Thyroid gland (tissue), 4 donors: ENCODE measurements around the gene PFN3. TPM values are rescaled to one million over a fixed set of nuclear protein-coding genes. Genes with fewer than 3 reads are reported as not detected.
A peak's percentile ranks its signal among the peaks of the same experiment; 100 is the strongest.

ENCODE experiments used
- DNase-seq, 2 donors: peaks; one replicate each; pipeline ENCODE4 v3.0.0-alpha.2; 2019
- H3K27ac ChIP-seq, 3 donors: fragments of 200-600 bp; sonication (generic); 1 replicate in 2 of 3; 2 replicates in 1 of 3; pipeline ENCODE4 v1.5.1; 2016 to 2019; ENCODE audit warnings: mild to moderate bottlenecking in 1 of 3, moderate library complexity in 1 of 3
- H3K27me3 ChIP-seq: fragments of 200-600 bp; sonication (generic); one replicate; pipeline ENCODE4 v1.5.1; 2019
- H3K36me3 ChIP-seq, 2 donors: fragments of 200-600 bp; sonication (generic); one replicate each; pipeline ENCODE4 v1.5.1; 2016 to 2019
- H3K4me1 ChIP-seq, 2 donors: fragments of 200-600 bp; sonication (generic); one replicate each; pipeline ENCODE4 v1.5.1; 2017 to 2019
- H3K4me3 ChIP-seq, 3 donors: fragments of 200-600 bp; sonication (generic); replicated peaks in 1 of 3; 1 replicate in 2 of 3; 2 replicates in 1 of 3; pipeline ENCODE4 v1.5.1; 2016; ENCODE audit warnings: mild to moderate bottlenecking in 1 of 3
- H3K9me3 ChIP-seq: fragments of 200-600 bp; sonication (generic); one replicate; pipeline ENCODE4 v1.5.1; 2017
- CTCF ChIP-seq, 6 experiments: fragments of 200-600 bp in 3 of 6; fragments of 450-650 bp in 3 of 6; sonication (generic) in 3 of 6; IDR thresholded peaks; one replicate each; pipeline ENCODE4 v1.5.1; 2016 to 2019; ENCODE audit warnings: antibody characterized with exemption in 6 of 6, mild to moderate bottlenecking in 2 of 6, inconsistent platforms in 1 of 6, moderate library complexity in 1 of 6
- POLR2A ChIP-seq, 2 donors: fragments of 450-650 bp; IDR thresholded peaks; one replicate each; pipeline ENCODE4 v1.6.1; 2017; ENCODE audit warnings: antibody characterized with exemption in 2 of 2, mild to moderate bottlenecking in 2 of 2, moderate library complexity in 1 of 2
- WGBS, 2 donors: methylation state at CpG; one replicate each; pipeline ENCODE4 v1.1.5; 2017; 5-methylcytosine and 5-hydroxymethylcytosine counted together
- intact Hi-C: fragments of 100-400 bp; cut with DNase I; formaldehyde crosslinking; loops from one replicate; pipeline ENCODE4 v1.15.1; 2023
- total RNA-seq, 4 donors: library from RNA; depleted of rRNA; stranded (reverse); fragments of >200 nt; gene quantifications; one replicate each; pipeline ENCODE4 v1.2.3, GENCODE V29; 2016

PFN3 gene
- total RNA-seq: not detected

DNA sequence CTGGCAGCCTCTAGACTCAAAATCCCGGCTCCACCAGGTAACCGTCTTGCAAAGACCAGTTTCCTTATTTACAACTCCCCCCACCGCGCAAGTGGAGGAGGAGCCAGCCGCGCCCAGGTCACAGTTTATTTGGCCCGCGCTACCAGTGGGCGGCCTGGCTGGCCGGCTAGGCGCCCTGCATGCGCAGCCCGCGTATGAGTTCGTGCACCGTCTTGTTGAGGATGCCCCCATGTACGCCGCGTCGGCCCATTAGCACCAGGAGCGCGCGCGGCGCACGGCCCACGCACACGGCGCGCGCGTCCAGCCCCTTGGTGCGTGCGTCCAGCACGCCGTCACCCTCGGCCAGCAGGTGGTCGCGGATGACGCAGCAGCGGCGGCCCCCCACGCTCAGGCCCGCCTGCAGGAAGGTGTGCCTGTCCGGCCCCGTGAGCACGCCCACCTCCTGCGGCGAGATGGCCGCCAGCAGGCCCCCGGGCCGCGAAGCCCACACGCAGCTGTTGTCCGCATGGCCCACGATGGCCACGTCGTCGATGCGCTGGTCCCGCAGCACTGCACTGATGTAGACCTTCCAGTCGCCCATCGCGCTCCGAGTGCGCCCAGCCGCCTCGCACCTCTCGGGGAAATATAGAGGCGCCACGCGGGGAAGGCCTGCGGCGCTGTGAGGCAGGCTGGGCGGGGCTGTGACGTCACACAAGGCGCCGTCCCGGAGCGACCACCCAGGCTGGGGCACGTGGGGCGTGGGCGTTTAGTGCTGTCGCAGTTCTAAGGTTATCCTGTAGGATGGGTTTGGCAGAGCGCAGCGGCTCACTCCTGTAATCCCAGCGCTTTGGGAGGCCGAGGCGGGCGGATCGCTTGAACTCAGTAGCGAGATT, at the start of gene PFN3:
Gene PFN3, minus strand, starts transcription at position 665 of the 872 bp plus-strand sequence. Its CDS starts 85 bp downstream, at position 580.
- 17 to 18% methylated on average over 16 to 53 of the region's 92 CpGs for WGBS, 2 donors
- no peak for TF ChIP-seq POLR2A (IDR thresholded peaks at IDR 0.05)
- no peak for TF ChIP-seq CTCF (IDR thresholded peaks at IDR 0.05)
- H3K4me1 ChIP-seq: peaks cover 24 to 37% of the 10 kb centered on the region in 2 donors
- H3K36me3 ChIP-seq: no peaks in the 10 kb centered on the region
- H3K27ac ChIP-seq: no peak within 1 kb of the TSS
- no peak for DNase-seq
- no peaks in the 10 kb centered on the region for H3K9me3 ChIP-seq
- no peak within 1 kb of the TSS for H3K4me3 ChIP-seq
- intact Hi-C loops: loop anchor here (5.0 kb wide), 1 partner anchor 52 kb away; no protein-coding TSS in a partner anchor
- H3K27me3 ChIP-seq: peaks cover 17% of the 10 kb centered on the region

- intact Hi-C loops: loop anchor here (5.0 kb wide), 1 partner anchor 47 kb away; the partner anchor contains the start of gene PFN3
- WGBS, 2 donors: 82 to 88% methylated on average over 7 to 18 of the region's 18 CpGs
- DNase-seq: no peak
- no peaks in the 10 kb centered on the region for H3K9me3 ChIP-seq
- no peaks in the 10 kb centered on the region for H3K36me3 ChIP-seq
- TF ChIP-seq POLR2A (IDR thresholded peaks at IDR 0.05) (no peak), CTCF (IDR thresholded peaks at IDR 0.05) (no peak)
- H3K4me3 ChIP-seq: no peak overlapping the region
- no peak overlapping the region for H3K27ac ChIP-seq
- no peaks in the 10 kb centered on the region for H3K27me3 ChIP-seq
- H3K4me1 ChIP-seq: peaks cover 21 to 31% of the 10 kb centered on the region in 2 donors
Measured at GRCh38 chr5:177449140-177450061, 48.9 kb upstream of the PFN3 start.

DNA sequence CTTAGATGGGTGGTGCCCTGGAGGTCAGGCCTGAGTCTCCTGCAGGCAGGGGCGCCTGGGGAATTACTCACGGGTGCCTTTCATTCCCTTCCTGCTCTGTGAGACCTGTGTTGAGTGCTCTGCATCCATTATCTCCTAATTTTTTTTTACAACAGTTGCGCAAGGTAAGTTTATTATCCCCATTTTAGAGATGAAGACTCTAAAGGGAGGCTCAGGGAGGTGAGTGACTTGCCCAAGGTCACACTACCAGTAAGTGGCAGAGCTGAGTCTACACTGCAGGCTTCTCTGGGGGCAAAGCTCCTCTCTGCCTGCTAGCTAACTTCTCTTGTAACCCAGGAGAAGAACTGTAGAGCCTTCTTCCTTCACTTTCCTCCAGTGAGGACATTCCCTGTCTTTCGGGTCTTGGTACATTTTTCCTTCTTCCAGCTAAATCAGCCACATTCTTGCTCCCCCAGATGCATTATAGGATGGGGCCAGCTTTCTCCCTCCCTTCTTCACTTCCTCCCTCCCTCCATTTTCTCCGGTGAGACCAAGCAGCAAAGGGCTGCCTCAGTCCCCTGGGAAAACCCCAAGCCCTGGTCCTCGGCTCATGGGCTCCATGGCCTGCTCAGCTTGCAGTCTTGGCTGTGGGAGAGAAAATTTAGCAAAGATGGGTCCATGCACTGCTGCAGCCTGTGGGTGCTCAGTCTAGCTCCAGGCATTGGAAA, 47.9 kb upstream of the PFN3 start:
- TF ChIP-seq POLR2A (IDR thresholded peaks at IDR 0.05) (no peak), CTCF (IDR thresholded peaks at IDR 0.05) (no peak)
- no peak for DNase-seq
- Histone ChIP-seq H3K4me3 (no peak overlapping the region), H3K27me3 (no peaks in the 10 kb centered on the region), H3K9me3 (no peaks in the 10 kb centered on the region), H3K27ac (no peak overlapping the region), H3K36me3 (no peaks in the 10 kb centered on the region), H3K4me1 (peaks cover 16 to 24% of the 10 kb centered on the region in 2 donors)
- 87 to 88% methylated on average over 6 of the region's 6 CpGs for WGBS, 2 donors
- intact Hi-C loops: no loop called here

DNA sequence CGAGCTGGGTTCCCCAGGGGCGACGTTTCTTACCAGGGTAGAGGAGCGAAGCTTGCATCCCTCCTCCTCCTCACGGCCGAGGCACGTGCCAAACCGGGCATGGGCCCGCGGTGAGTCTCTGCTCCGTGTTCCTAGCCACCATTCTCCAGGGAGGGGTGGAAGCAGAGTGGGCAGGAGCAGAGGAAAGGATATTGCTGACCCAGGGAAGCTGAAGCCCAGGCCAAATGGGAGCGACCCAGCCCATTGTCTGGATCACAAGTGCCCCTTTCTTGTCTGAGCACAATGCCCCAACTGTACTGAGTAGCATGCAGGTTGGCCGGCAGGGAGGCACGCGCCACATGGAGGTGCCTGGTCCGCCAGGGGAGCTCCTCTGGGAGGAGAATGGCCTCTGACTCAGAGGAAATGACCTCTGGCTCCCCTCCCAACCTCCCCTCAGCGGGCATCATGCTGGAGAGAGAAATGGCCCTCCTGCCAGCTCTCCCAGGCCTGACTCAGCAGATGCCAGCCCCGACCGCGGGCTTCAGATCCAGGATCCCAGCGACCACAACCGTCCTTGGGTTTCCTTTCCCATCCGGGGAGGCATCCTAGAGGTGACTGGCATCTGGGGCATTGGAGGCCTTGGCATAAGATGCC, 47.3 kb upstream of the PFN3 start:
- Histone ChIP-seq H3K4me3 (peak overlapping the region in 1 of 3 donors; percentile 51), H3K9me3 (no peaks in the 10 kb centered on the region), H3K27me3 (no peaks in the 10 kb centered on the region), H3K4me1 (peaks cover 16 to 24% of the 10 kb centered on the region in 2 donors), H3K36me3 (no peaks in the 10 kb centered on the region), H3K27ac (no peak overlapping the region)
- no peak for TF ChIP-seq POLR2A (IDR thresholded peaks at IDR 0.05)
- no peak for TF ChIP-seq CTCF (IDR thresholded peaks at IDR 0.05)
- intact Hi-C loops: no loop called here
- 26 to 36% methylated on average over 9 to 10 of the region's 23 CpGs for WGBS, 2 donors
- peak; percentile 53 to 55 for DNase-seq
